SU-DHL-6 (cell line): Measurements from ENCODE around the gene GRIN3B.

Source experiments
- CTCF ChIP-seq: fragments of 200-600 bp; sonication (generic); IDR thresholded peaks from one replicate; pipeline ENCODE4 v1.5.1; 2017; ENCODE audit warnings: antibody characterized with exemption, mild to moderate bottlenecking, low read length, moderate library complexity; ENCODE audit not compliant: insufficient read depth, poor library complexity, severe bottlenecking
- EZH2phosphoT487 ChIP-seq: fragments of 200-600 bp; sonication (generic), shearing (Covaris generic); conservative IDR thresholded peaks from 2 replicates; pipeline ENCODE4 v1.6.1; 2018; ENCODE audit warnings: mild to moderate bottlenecking, antibody characterized with exemption, low read length, moderate library complexity, mixed read lengths

- TF ChIP-seq CTCF, result no peak
- TF ChIP-seq EZH2phosphoT487, result no peak
Measured at GRCh38 chr19:999379-999719, 870 bp upstream of the GRIN3B start.
